Ureter (tissue), 1 donor: ENCODE data around the gene SYNE1. TPM values are rescaled to one million over a fixed set of nuclear protein-coding genes. Genes with fewer than 3 reads are reported as not detected.
"Not testable (repeated sequence)": the region's sequence is repeated elsewhere in the genome, so short reads cannot be mapped to it uniquely, and the experiment has no call there.

Experiments
- DNase-seq: peaks from one replicate; pipeline ENCODE4 v3.0.0-alpha.2; 2020; ENCODE audit warnings: low spot score
- total RNA-seq: library from RNA; stranded (reverse); gene quantifications from one replicate; pipeline ENCODE4 v1.2.4, GENCODE V29; 2023
- donor health status: DM: yes; HTN: yes; CAD: no.

SYNE1 gene
- total RNA-seq, 1 donor from 2014 or later: 197 TPM

- DNase-seq: no peak
Measured at GRCh38 chr6:152566103-152566875, 70.9 kb downstream of the SYNE1 start.

GRCh38 chr6:152563177-152563576, 74.0 kb downstream of the SYNE1 start:
- DNase-seq: no peak

- DNase-seq: not testable (repeated sequence)
Measured at GRCh38 chr6:152558798-152559197, 78.4 kb downstream of the SYNE1 start.

GRCh38 chr6:152557502-152557901, 79.7 kb downstream of the SYNE1 start:
- DNase-seq: no peak

- no peak for DNase-seq
Measured at GRCh38 chr6:152554851-152555250, 82.3 kb downstream of the SYNE1 start.

- peak; percentile 67 for DNase-seq
Measured at GRCh38 chr6:152552616-152553209, 84.4 kb downstream of the SYNE1 start.

- no peak for DNase-seq
Measured at GRCh38 chr6:152543519-152543918, 93.6 kb downstream of the SYNE1 start.

GRCh38 chr6:152540381-152540780, 96.8 kb downstream of the SYNE1 start:
- no peak for DNase-seq

- no peak for DNase-seq
Measured at GRCh38 chr6:152534541-152534940, 102.6 kb downstream of the SYNE1 start.

- DNase-seq: no peak
Measured at GRCh38 chr6:152532556-152533422, 104.4 kb downstream of the SYNE1 start.

- no peak for DNase-seq
Measured at GRCh38 chr6:152531659-152532058, 105.5 kb downstream of the SYNE1 start.

GRCh38 chr6:152529369-152529768, 107.8 kb downstream of the SYNE1 start:
- no peak for DNase-seq

- DNase-seq: not testable (repeated sequence)
Measured at GRCh38 chr6:152514120-152514519, 123.0 kb downstream of the SYNE1 start.

- no peak for DNase-seq
Measured at GRCh38 chr6:152509916-152510315, 127.2 kb downstream of the SYNE1 start.

- no peak for DNase-seq
Measured at GRCh38 chr6:152508477-152508876, 128.7 kb downstream of the SYNE1 start.

- DNase-seq: no peak
Measured at GRCh38 chr6:152503546-152503945, 133.6 kb downstream of the SYNE1 start.

GRCh38 chr6:152502421-152503188, 134.6 kb downstream of the SYNE1 start:
- DNase-seq: no peak

GRCh38 chr6:152499931-152500330, 137.2 kb downstream of the SYNE1 start:
- no peak for DNase-seq

GRCh38 chr6:152496731-152497130, 140.4 kb downstream of the SYNE1 start:
- DNase-seq: no peak

- DNase-seq: not testable (repeated sequence)
Measured at GRCh38 chr6:152495456-152495855, 141.7 kb downstream of the SYNE1 start.

GRCh38 chr6:152492281-152492680, 144.9 kb downstream of the SYNE1 start:
- DNase-seq: not testable (repeated sequence)

GRCh38 chr6:152491501-152491900, 145.7 kb downstream of the SYNE1 start:
- not testable (repeated sequence) for DNase-seq
